ENCODE results near the gene ADTRP.
"Not testable (repeated sequence)": the region's sequence is repeated elsewhere in the genome, so short reads cannot be mapped to it uniquely, and the experiment has no call there.

ADTRP gene

DNA sequence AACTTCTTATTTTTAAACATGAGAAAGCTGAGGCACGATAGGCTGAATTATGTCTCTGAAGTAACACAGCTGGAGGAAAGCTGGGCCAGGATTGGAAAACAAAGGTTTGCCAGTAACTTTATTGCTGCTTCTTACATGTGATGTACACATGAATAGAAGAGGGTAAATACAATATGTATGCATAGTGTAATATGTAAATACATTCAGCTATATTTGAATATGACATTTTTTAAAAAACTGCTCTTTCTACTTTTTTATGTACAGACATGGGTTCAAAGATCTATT, 90.2 kb downstream of the ADTRP start:
- FAIRE-seq: no peak

DNA sequence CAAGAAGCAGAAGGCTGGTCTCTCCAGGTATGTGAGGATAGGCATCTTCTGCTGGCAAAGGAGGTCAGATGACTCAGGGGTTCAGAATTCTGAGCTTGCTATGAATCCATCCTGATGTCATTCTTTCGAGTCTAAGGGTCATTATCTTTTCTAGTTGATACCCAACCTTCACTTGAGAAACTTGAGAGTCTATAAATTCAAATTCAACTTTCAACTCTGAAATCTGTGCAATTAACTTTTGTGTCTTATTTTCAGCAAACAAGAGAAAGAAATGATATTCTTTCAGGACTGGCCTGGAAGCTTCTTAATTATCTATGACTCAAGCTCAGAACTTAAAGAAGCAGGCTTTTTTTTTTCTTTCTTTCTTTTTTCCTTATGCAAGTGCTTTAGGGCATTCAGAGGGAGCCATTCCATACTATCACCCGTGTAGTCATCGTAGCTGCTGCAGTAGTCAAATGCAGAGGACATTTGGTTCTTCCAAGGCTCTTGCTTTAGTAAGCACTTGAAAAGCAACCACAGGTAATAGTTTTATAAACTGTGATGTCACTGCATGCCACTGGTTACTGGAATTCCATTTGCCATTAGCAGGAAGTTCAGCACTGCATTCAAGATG, 93.0 kb downstream of the ADTRP start:
- FAIRE-seq: no peak

DNA sequence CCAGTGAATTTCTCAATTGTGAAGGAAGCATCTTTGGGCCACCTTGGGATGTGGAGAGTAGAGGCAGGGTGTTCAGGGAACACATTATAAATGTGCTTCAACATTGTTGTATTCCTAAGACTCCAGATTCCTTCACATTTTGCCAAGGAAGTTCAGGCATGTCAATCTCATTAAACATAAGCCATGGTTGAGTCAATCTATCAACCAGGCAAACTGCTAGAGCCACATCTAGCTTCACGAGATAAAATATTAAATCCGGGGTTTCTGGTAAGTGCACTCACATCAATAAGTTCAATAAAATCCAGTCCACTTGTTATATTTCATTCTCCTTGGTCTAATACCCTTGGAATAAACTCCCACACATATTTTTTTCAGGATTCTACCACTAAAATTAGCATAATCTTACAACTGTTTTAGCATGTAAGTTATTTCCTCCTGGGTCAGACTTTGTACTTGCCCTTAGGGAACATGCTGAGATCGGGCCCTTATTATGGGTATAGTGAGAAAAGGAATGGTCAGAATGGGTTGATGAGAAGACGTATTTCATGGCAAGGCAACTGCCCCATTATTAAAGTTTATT, 93.6 kb downstream of the ADTRP start:
- FAIRE-seq: no peak

DNA sequence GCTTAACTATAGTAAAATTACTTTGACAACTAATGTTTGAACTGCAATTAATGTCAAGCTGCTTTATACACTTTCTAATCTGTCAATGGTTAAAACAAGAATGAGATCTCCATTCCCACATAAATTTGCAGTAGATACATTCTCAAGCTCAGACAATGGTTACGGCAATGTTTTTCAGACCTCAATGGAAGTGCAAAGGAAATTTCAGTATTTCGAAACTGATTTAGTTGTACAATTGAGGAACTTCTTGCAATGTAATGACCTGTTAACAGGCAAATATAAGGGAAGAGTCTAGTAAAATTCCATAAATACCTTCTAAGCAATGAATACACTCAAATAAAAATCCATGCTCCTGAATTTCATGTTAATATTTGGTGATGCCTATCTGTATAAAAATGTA, 94.7 kb downstream of the ADTRP start:
- FAIRE-seq: no peak

DNA sequence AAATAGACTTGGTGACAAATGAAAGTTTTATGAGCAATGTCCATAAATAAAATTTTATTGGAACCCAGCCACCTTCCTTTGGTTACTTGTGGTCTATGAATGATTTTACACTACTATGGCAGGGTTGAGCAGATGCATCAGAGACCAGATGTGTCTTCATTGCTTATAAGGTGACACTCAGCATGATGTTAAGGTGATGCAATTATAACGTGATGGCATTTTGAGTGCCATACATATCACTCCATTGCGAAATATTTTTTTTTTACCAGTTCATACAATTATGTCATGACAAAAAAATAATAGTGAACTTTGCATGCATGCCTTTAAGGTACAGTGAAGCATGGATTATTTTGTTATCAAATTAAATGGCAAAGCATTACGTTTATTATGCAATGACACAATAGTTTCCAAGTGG, 96.0 kb downstream of the ADTRP start:
- FAIRE-seq: no peak

DNA sequence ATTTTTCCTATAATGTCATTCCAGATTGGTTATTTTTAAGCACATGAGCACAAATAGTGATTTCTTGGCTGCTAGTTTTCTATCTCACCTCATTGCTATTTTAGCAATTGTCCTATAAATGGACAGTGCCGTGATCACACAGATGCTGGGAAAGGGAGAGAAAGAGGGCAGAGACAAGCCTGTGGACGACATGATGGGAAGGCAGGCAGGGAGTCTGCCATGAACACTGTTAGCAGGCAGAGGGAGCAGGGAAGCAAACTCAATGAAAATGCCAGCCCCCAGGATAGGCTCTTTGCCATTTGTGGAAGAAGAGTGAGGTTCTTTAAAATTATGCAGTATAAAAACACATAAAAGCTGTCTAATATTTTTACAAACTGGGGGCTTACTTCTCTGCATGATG, 96.8 kb downstream of the ADTRP start:
- FAIRE-seq: no peak

DNA sequence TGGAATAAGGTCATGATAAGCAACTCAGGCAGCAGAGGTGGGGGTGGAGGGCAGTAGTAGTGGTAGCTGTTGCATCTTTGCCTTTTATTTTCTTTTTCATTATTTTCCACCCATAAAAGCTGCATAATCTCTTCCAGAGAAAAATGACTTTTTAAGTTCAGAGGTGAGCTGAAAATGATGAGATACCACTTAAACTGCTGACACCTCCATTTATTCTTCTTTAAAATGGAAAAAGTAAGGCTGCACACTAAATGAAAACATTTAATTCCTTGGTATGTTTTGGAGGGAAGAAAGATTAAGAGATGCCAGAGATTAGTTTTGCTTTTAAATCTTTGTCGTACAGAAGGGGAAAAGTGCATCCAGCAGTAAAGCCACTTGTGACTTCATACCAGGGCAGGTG, 97.2 kb downstream of the ADTRP start:
- no peak for FAIRE-seq

DNA sequence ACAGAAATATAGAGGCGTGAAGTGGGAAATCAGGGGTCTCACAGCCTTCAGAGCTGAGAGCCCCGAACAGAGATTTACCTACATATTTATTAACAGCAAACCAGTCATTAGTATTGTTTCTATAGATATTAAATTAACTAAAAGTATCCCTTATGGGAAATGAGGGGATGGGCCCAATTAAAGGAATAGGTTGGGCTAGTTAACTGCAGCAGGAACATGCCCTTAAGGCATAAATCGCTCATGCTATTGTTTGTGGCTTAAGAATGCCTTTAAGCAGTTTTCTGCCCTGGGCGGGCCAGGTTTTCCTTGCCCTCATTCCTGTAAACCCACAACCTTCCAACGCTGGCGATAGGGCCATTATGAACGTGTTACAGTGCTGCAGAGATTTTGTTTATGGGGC, 98.1 kb downstream of the ADTRP start:
- not testable (repeated sequence) for FAIRE-seq

DNA sequence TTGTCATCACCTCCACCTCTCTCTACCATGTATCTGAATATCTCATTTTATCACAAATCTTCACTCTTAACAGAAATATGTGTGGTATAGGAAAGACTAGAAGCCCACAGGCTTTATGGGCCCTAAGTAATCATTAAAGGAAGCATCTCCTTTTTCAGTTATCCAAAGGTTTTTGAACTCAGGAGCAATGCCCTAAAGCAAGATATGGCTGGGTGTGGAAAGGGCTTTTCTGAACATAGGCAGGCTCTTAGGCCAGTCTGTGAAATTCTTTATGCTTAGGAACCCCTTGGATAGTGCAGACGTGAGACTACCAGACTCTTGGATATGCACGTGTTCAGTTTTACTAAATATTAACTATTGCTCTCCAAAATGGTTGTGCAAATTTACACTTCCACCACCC, 99.5 kb downstream of the ADTRP start:
- FAIRE-seq: no peak

DNA sequence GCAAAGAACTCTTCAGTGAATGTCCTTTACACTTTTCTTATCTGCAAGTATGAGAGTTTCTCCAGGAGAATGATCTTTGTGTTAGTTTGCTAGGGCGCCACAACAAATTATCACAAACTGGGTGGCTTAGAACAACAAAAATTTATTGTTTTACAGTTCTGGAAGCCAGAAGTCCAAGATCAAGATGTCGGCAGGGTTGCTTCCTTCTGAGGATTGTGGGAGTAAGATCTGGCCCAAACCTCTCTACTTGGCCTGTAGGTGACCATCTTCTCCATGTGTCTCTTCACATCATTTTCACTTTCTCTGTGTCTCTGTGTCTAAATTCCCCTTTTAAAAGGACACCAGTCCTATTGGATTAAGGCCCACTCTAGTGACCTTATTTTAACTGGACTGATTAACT, 103.0 kb downstream of the ADTRP start:
- no peak for FAIRE-seq

DNA sequence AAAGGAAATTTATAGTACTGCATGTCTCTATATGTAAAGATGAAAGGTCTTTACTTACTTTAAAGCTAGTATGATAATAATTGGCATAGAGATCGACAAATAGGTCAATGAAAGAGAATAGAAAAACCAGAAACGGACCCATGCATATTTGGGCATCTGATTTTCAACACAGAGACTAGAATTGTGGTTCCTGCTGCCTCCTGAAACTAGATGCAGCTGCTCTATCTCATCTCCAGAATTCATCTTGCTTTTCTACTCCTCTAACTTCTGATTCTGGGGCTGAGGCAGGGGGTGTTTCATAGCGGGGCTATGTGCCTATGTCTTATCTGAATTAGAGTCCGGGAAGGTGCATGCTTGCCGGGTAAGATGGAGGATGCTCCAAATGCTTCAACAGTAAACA, 105.9 kb downstream of the ADTRP start:
- FAIRE-seq: no peak

DNA sequence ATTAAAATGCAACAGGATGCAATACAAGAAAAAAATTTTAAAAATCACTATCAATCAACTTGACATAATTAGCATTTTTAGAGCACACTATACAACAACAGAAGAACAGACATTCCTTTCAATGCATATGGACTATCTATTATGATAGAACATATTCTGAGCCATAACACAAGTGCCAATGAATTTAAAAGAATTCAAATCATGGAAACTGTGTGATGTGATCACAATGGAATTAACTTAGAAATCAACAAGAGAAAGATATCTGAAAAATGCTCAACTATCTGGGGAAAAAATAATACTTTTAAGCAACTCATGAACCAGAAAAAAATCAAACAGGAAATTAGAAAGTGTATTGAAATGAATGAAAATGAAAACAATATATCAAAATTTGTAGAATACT, 106.3 kb downstream of the ADTRP start:
- FAIRE-seq: no peak

DNA sequence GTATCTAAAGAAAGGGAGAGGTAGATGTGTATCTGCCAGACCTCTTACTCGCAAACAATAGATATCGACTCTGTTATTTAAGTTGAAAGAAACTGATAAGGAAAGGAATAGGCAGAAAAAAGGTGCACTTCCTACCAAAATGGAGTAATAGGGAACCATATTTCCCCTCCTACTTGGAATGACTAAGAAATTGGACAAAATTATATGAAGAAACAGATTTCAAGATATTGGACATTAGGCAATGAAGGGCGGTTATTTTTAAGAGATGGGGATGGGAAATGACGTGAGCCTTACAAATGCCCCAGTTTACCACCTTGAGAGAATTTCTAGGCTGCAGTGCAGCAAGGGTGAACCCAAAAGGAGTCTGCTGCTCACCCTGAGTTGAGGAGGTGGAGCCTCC, 108.9 kb downstream of the ADTRP start:
- no peak for FAIRE-seq

DNA sequence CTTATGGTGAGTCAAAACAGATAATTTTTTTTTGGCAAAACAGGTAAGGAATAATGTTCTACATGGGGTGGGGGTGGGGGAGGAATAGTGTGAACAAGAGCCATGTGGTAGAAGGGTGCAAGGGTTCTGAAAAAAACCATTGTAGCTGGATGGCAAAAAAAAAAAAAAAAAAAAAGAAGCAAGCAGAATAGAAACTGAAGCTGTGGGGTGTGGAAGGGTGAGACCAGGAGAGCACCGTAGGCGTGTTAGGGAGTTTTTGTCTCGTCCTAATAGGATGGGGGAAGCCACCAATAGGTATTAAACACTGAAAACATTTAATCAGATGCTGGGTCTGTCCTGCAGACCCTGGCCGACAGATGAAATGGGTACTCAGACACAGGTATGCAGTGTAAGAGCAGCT, 110.1 kb downstream of the ADTRP start:
- FAIRE-seq: no peak

DNA sequence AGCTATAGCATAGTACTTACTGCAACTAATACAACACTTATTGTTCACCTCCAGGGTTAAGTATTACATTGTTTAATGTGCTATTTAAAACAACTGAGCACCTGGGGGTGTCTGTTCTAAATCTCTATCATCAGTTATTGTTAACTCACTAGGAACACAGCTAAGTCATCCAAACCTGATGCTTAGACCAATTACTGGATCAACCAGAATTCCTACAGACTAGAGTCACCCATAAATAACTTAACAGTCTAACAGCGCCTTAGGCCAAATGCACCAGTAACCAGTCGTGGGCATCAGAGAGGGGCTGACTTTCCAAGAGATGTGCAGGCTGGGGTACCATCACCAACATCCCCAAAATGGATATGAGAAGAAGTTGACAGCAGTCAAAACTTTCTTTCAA, 110.7 kb downstream of the ADTRP start:
- FAIRE-seq: no peak

DNA sequence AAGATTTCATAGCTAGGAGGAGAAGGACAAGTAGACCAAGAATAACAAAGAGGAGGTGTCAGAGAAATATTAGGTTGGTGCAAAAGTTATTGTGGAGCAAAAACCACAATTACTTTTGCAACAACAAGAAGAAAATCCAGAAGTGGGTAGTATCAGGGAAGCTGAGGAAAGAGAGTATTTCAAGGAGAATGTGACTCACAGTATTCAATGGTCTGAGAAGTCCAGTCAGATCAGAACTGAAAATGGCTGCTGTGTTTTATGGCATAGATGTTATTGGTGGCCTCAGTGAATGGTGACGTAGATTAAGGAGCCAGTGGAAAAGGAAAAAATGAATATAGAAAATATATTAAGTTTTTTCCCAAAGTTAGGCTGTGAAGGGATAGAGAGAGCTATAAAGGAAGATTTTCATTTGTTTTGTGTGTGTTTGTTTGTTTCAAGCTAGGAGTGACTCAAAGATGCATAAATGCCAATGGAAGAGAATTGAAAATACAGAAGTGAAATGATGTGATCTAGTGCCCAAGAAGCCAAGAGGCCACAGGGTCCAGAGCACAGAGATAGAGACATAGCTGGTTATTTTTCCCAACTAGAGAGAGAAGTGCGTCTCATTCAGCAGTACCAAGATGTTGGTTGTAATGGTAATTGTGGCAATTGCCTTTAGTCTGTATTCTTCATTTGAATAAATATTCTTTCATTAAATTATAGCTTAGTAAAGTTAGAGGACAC, 112.8 kb downstream of the ADTRP start:
- FAIRE-seq: no peak

Measured in TTC549 (cell line).